HCT116 (cell line): ENCODE measurements around the gene POMGNT2. TPM values are rescaled to one million over a fixed set of nuclear protein-coding genes. Genes with fewer than 3 reads are reported as not detected.

Experiments
- ATAC-seq: fragments of 200-7000 bp; cut with Tn5 transposase; 2 replicates; pipeline ENCODE4 v1.9.1; 2020; ENCODE audit warnings: mild to moderate bottlenecking, moderate library complexity
- BruUV-seq: library from RNA; stranded (reverse); fragments of 400-500 nt; replicated peaks from 2 replicates; lab custom pipeline; 2021; lab: Mats Ljungman, UMichigan
- CTCF ChIA-PET: fragments of 300-600 bp; sonication (Branson Sonifier 250); formaldehyde crosslinking; loops from one replicate; lab custom pipeline; 2021; ENCODE audit warnings: antibody characterized with exemption; lab: Charles Lee
- POLR2A ChIA-PET: fragments of 300-600, 350-600 bp; sonication (Branson Sonifier 250); formaldehyde crosslinking; loops from one replicate; lab custom pipeline; 2021; ENCODE audit warnings: antibody characterized with exemption; lab: Charles Lee
- RAD21 ChIA-PET, 2 experiments: fragments of 300-600 bp; sonication (Branson Sonifier 250); formaldehyde crosslinking; loops; one replicate each; lab custom pipeline; 2023; ENCODE audit warnings: low total read pairs in 2 of 2; ENCODE audit not compliant: uncharacterized antibody in 2 of 2, unreplicated experiment in 2 of 2, low non-redundant PET in 1 of 2; lab: Charles Lee
- DNase-seq: peaks from one replicate; pipeline ENCODE4 v3.0.0-alpha.2; 2010; ENCODE audit warnings: low read depth, low spot score
- H2AFZ ChIP-seq: fragments of 200-600 bp; shearing (Covaris generic), sonication (generic); 2 replicates; pipeline ENCODE4 v1.6.1; 2017; ENCODE audit warnings: low read depth, mixed run types, mixed read lengths, antibody characterized with exemption, low read length; ENCODE audit not compliant: poor library complexity, severe bottlenecking
- H3K27ac ChIP-seq: 2 replicates; pipeline ENCODE4 v1.5.1; 2012; ENCODE audit warnings: low read depth, low read length
- H3K27me3 ChIP-seq: fragments of 200-600 bp; sonication (generic); 2 replicates; pipeline ENCODE4 v1.6.1; 2016; ENCODE audit warnings: mixed run types, low read length, mixed read lengths; ENCODE audit not compliant: insufficient read depth
- H3K36me3 ChIP-seq, 2 experiments: fragments of 200-500 bp in 1 of 2; fragments of 200-600 bp in 1 of 2; sonication (Bioruptor generic) in 1 of 2; sonication (generic) in 1 of 2; 2 replicates each; pipeline versions ENCODE4 v1.5.1 to v1.6.1; 2014 to 2016; ENCODE audit warnings: low read length in 2 of 2, inconsistent platforms in 1 of 2, mixed read lengths in 1 of 2, mixed run types in 1 of 2; ENCODE audit not compliant: insufficient read depth in 2 of 2, control insufficient read depth in 1 of 2
- H3K4me1 ChIP-seq, 2 experiments: fragments of 200-600 bp in 1 of 2; sonication (generic) in 1 of 2; 2 replicates each; pipeline versions ENCODE4 v1.5.1 to v1.6.1; 2012 to 2017; ENCODE audit warnings: low read length in 2 of 2, inconsistent platforms in 1 of 2, mild to moderate bottlenecking in 1 of 2, mixed read lengths in 1 of 2, mixed run types in 1 of 2, moderate library complexity in 1 of 2; ENCODE audit not compliant: insufficient read depth in 2 of 2, control insufficient read depth in 1 of 2
- H3K4me2 ChIP-seq: fragments of 200-600 bp; sonication (generic); 2 replicates; pipeline ENCODE4 v1.6.1; 2017; ENCODE audit warnings: mixed run types, low read length, mixed read lengths
- H3K4me3 ChIP-seq, 2 experiments: fragments of 200-600 bp in 1 of 2; sonication (generic) in 1 of 2; replicated peaks in 1 of 2; 2 replicates each; pipeline ENCODE4 v1.5.1; 2011 to 2016; ENCODE audit warnings: low read length in 2 of 2, control low read depth in 1 of 2, low read depth in 1 of 2, mild to moderate bottlenecking in 1 of 2, mixed read lengths in 1 of 2, mixed run types in 1 of 2
- H3K79me2 ChIP-seq: fragments of 200-600 bp; sonication (generic); 2 replicates; pipeline ENCODE4 v1.6.1; 2017; ENCODE audit warnings: mild to moderate bottlenecking, mixed run types, low read length, moderate library complexity, mixed read lengths; ENCODE audit not compliant: insufficient read depth
- H3K9ac ChIP-seq: fragments of 200-600 bp; sonication (generic); 2 replicates; pipeline ENCODE4 v1.6.1; 2016; ENCODE audit warnings: low read length, mixed read lengths
- H3K9me2 ChIP-seq: fragments of 200-600 bp; sonication (generic), shearing (Covaris generic); 2 replicates; pipeline ENCODE4 v1.6.1; 2017; ENCODE audit warnings: mixed run types, mild to moderate bottlenecking, moderate library complexity; ENCODE audit not compliant: insufficient read depth
- H3K9me3 ChIP-seq, 2 experiments: fragments of 200-500 bp in 1 of 2; fragments of 200-600 bp in 1 of 2; sonication (Bioruptor generic) in 1 of 2; sonication (generic) in 1 of 2; 2 replicates each; pipeline ENCODE4 v1.6.1; 2014 to 2017; ENCODE audit warnings: low read length in 2 of 2, mixed read lengths in 2 of 2, inconsistent platforms in 1 of 2, low read depth in 1 of 2, mild to moderate bottlenecking in 1 of 2, mixed run types in 1 of 2, moderate library complexity in 1 of 2; ENCODE audit not compliant: control insufficient read depth in 1 of 2, insufficient read depth in 1 of 2
- H4K20me1 ChIP-seq: fragments of 200-600 bp; sonication (generic), shearing (Covaris generic); 2 replicates; pipeline ENCODE4 v1.6.1; 2017; ENCODE audit warnings: mixed run types, mild to moderate bottlenecking, moderate library complexity; ENCODE audit not compliant: insufficient read depth
- CBX3 ChIP-seq: IDR thresholded peaks from 2 replicates; pipeline ENCODE4 v1.6.1; 2012; ENCODE audit warnings: low read depth
- CEBPB ChIP-seq: IDR thresholded peaks from 2 replicates; pipeline ENCODE4 v1.6.1; 2012; ENCODE audit warnings: low read depth
- EGR1 ChIP-seq: IDR thresholded peaks from 2 replicates; pipeline ENCODE4 v1.6.1; 2012; ENCODE audit warnings: low read depth
- ELF1 ChIP-seq: IDR thresholded peaks from 2 replicates; pipeline ENCODE4 v1.6.1; 2012; ENCODE audit warnings: low read depth, borderline replicate concordance
- EZH2 ChIP-seq: fragments of 200-600 bp; sonication (generic); IDR thresholded peaks from 2 replicates; pipeline ENCODE4 v1.6.1; 2017; ENCODE audit warnings: antibody characterized with exemption, mixed run types
- FOSL1 ChIP-seq: IDR thresholded peaks from 2 replicates; pipeline ENCODE4 v1.6.1; 2012; ENCODE audit warnings: low read depth
- JUND ChIP-seq: IDR thresholded peaks from 2 replicates; pipeline ENCODE4 v1.6.1; 2012
- MAX ChIP-seq: IDR thresholded peaks from 2 replicates; pipeline ENCODE4 v1.6.1; 2012
- POLR2A ChIP-seq: IDR thresholded peaks from 2 replicates; pipeline ENCODE4 v1.7.0; 2011; ENCODE audit warnings: borderline replicate concordance; ENCODE audit not compliant: insufficient read depth, insufficient read length; ENCODE audit errors: extremely low read depth
- POLR2AphosphoS5 ChIP-seq: IDR thresholded peaks from 2 replicates; pipeline ENCODE4 v1.6.1; 2011; ENCODE audit warnings: mild to moderate bottlenecking, low read depth, low read length, moderate library complexity
- SIN3A ChIP-seq: IDR thresholded peaks from 2 replicates; pipeline ENCODE4 v1.6.1; 2012; ENCODE audit warnings: low read depth
- SRF ChIP-seq: IDR thresholded peaks from 2 replicates; pipeline ENCODE4 v1.6.1; 2012; ENCODE audit warnings: low read depth
- TCF7L2 ChIP-seq: IDR thresholded peaks from 2 replicates; pipeline ENCODE4 v1.7.0; 2011; ENCODE audit warnings: borderline replicate concordance, inconsistent platforms; ENCODE audit not compliant: insufficient read depth, insufficient read length; ENCODE audit errors: extremely low read depth
- YY1 ChIP-seq: IDR thresholded peaks from 2 replicates; pipeline ENCODE4 v1.6.1; 2011; ENCODE audit warnings: low read length, low read depth, moderate library complexity, mild to moderate bottlenecking; ENCODE audit not compliant: insufficient replicate concordance; ENCODE audit errors: extremely low read depth
- ZBTB33 ChIP-seq: IDR thresholded peaks from 2 replicates; pipeline ENCODE4 v1.6.1; 2011; ENCODE audit warnings: mild to moderate bottlenecking, low read length, moderate library complexity; ENCODE audit not compliant: insufficient replicate concordance; ENCODE audit errors: extremely low read depth
- ZFX ChIP-seq: fragments of 450-650 bp; IDR thresholded peaks from 2 replicates; pipeline ENCODE4 v1.6.1; 2017
- ZNF274 ChIP-seq: fragments of 200-500 bp; sonication (Bioruptor generic); IDR thresholded peaks from 2 replicates; pipeline ENCODE4 v1.6.1; 2014; ENCODE audit warnings: mild to moderate bottlenecking, low read depth, low read length, inconsistent platforms
- intact Hi-C: fragments of 100-400 bp; cut with micrococcal nuclease; formaldehyde crosslinking; loops from 2 replicates; pipeline ENCODE4 v1.10.0; 2022
- total RNA-seq: library from RNA; stranded (reverse); gene quantifications from one replicate; pipeline ENCODE4 v1.2.1, GENCODE V29; 2021; ENCODE audit not compliant: unreplicated experiment
- TF ChIP-seq, protein P1 (sequence below): IDR thresholded peaks from 2 replicates; pipeline ENCODE4 v1.6.1; 2012; ENCODE audit warnings: low read depth
- TF ChIP-seq, protein P2 (sequence below), 3 experiments: fragments of 200-600 bp in 1 of 3; sonication (generic) in 1 of 3; IDR thresholded peaks in 2 of 3; conservative IDR thresholded peaks in 1 of 3; 2 replicates each; pipeline ENCODE4 v1.5.1; 2012 to 2017; ENCODE audit warnings: low read depth in 2 of 3, low read length in 2 of 3, antibody characterized with exemption in 1 of 3, borderline replicate concordance in 1 of 3, control low read depth in 1 of 3, mild to moderate bottlenecking in 1 of 3, mixed read lengths in 1 of 3, mixed run types in 1 of 3, moderate library complexity in 1 of 3; ENCODE audit not compliant: insufficient read depth in 1 of 3

The POMGNT2 gene
- total RNA-seq, 1 experiment from 2014 or later: 21.6 TPM

- no peak for TF ChIP-seq MAX
- TF ChIP-seq CBX3: no peak
- TF ChIP-seq JUND: no peak
- TF ChIP-seq SRF: no peak
Measured at GRCh38 chr3:43128464-43128863, 22.6 kb upstream of the POMGNT2 start (continued).

GRCh38 chr3:43126536-43126935 is 20.7 kb upstream of the POMGNT2 start:
- Histone ChIP-seq H3K27ac (no peak overlapping the region), H2AFZ (no peak overlapping the region), H3K9ac (no peak overlapping the region), H3K9me2 (no peaks in the 10 kb centered on the region), H3K36me3 (no peaks in the 10 kb centered on the region), H3K27me3 (no peaks in the 10 kb centered on the region), H4K20me1 (no peaks in the 10 kb centered on the region), H3K79me2 (no peaks in the 10 kb centered on the region), H3K4me2 (no peak overlapping the region), H3K4me1 (no peaks in the 10 kb centered on the region), H3K4me3 (no peak overlapping the region), H3K9me3 (no peaks in the 10 kb centered on the region)
- intact Hi-C loops: no loop called here
- ChIA-PET RAD21 (no interaction called here), CTCF (no interaction called here), POLR2A (no interaction called here)
- no peak for ATAC-seq
- BruUV-seq: no TSS peak
- no peak for DNase-seq
- no peak for TF ChIP-seq SIN3A
- no peak for TF ChIP-seq MAX
- TF ChIP-seq, protein P1, sequence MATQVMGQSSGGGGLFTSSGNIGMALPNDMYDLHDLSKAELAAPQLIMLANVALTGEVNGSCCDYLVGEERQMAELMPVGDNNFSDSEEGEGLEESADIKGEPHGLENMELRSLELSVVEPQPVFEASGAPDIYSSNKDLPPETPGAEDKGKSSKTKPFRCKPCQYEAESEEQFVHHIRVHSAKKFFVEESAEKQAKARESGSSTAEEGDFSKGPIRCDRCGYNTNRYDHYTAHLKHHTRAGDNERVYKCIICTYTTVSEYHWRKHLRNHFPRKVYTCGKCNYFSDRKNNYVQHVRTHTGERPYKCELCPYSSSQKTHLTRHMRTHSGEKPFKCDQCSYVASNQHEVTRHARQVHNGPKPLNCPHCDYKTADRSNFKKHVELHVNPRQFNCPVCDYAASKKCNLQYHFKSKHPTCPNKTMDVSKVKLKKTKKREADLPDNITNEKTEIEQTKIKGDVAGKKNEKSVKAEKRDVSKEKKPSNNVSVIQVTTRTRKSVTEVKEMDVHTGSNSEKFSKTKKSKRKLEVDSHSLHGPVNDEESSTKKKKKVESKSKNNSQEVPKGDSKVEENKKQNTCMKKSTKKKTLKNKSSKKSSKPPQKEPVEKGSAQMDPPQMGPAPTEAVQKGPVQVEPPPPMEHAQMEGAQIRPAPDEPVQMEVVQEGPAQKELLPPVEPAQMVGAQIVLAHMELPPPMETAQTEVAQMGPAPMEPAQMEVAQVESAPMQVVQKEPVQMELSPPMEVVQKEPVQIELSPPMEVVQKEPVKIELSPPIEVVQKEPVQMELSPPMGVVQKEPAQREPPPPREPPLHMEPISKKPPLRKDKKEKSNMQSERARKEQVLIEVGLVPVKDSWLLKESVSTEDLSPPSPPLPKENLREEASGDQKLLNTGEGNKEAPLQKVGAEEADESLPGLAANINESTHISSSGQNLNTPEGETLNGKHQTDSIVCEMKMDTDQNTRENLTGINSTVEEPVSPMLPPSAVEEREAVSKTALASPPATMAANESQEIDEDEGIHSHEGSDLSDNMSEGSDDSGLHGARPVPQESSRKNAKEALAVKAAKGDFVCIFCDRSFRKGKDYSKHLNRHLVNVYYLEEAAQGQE: no peak
- TF ChIP-seq JUND: no peak
- no peak for TF ChIP-seq TCF7L2
- no peak for TF ChIP-seq ELF1
- no peak for TF ChIP-seq FOSL1
- TF ChIP-seq ZNF274: no peak
- no peak for TF ChIP-seq POLR2AphosphoS5
- no peak for TF ChIP-seq SRF
- no peak for TF ChIP-seq EGR1
- TF ChIP-seq CBX3: no peak
- TF ChIP-seq, protein P2, sequence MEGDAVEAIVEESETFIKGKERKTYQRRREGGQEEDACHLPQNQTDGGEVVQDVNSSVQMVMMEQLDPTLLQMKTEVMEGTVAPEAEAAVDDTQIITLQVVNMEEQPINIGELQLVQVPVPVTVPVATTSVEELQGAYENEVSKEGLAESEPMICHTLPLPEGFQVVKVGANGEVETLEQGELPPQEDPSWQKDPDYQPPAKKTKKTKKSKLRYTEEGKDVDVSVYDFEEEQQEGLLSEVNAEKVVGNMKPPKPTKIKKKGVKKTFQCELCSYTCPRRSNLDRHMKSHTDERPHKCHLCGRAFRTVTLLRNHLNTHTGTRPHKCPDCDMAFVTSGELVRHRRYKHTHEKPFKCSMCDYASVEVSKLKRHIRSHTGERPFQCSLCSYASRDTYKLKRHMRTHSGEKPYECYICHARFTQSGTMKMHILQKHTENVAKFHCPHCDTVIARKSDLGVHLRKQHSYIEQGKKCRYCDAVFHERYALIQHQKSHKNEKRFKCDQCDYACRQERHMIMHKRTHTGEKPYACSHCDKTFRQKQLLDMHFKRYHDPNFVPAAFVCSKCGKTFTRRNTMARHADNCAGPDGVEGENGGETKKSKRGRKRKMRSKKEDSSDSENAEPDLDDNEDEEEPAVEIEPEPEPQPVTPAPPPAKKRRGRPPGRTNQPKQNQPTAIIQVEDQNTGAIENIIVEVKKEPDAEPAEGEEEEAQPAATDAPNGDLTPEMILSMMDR (IDR thresholded peaks at IDR 0.05 in 2 of 3, conservative IDR thresholded peaks at IDR 0.05 in 1 of 3; ENCODE audit: borderline replicate concordance in 1 of 3, insufficient read depth in 1 of 3, low read depth in 2 of 3, low read length in 2 of 3): no peak
- no peak for TF ChIP-seq EZH2
- no peak for TF ChIP-seq ZBTB33
- TF ChIP-seq YY1: no peak
- TF ChIP-seq ZFX: no peak
- no peak for TF ChIP-seq CEBPB
- TF ChIP-seq POLR2A: no peak
